ENCODE results near the gene GCSAM.

DNA sequence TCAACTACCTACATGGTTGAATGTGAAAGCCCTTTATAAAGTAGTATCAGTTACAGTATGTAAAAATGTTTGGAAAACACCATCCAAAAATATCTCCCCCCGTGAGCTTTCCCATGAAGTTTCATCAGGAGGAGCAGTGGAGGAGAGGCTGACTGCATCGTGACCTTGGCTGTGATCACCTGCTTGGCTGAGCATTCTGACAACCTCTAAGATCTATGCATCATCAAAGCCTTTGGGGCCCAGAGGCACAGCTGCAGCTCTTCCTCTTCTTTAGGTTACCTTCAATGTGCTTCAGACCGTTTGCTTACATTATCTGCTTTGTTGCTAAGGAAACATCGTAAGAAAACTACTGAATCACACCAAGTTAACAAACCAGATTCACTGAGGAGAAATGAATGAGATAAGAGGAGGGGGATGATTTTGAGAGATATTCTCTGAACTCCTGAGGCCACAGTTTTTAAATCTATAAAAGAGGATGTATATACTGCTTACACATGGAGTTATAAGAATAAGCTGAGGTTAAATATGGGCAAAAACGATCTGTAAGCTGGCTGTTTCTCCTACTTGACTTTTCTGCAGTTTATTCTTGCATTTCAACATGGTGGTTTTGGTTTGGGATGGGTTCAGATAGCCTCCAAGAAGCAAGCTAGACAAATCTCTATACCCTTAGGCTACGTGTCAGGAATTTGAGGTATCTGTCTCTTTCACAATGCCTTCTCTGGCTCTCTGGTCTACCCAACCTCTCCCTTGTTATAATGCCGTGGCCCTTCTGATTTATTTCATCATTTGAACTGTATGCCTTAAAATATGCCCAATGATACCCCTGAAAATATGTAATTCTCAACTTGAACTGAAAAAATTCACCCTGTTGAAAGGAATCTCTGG lies 4.0 kb downstream of the GCSAM start:
- TF ChIP-seq, protein P1, sequence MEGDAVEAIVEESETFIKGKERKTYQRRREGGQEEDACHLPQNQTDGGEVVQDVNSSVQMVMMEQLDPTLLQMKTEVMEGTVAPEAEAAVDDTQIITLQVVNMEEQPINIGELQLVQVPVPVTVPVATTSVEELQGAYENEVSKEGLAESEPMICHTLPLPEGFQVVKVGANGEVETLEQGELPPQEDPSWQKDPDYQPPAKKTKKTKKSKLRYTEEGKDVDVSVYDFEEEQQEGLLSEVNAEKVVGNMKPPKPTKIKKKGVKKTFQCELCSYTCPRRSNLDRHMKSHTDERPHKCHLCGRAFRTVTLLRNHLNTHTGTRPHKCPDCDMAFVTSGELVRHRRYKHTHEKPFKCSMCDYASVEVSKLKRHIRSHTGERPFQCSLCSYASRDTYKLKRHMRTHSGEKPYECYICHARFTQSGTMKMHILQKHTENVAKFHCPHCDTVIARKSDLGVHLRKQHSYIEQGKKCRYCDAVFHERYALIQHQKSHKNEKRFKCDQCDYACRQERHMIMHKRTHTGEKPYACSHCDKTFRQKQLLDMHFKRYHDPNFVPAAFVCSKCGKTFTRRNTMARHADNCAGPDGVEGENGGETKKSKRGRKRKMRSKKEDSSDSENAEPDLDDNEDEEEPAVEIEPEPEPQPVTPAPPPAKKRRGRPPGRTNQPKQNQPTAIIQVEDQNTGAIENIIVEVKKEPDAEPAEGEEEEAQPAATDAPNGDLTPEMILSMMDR (IDR thresholded peaks at IDR 0.05): no peak
- TF ChIP-seq POLR2A (IDR thresholded peaks at IDR 0.05): no peak
